ENCODE measurements around the gene DACH1.
A peak's percentile ranks its signal among the peaks of the same experiment; 100 is the strongest.

The DACH1 gene

DNA sequence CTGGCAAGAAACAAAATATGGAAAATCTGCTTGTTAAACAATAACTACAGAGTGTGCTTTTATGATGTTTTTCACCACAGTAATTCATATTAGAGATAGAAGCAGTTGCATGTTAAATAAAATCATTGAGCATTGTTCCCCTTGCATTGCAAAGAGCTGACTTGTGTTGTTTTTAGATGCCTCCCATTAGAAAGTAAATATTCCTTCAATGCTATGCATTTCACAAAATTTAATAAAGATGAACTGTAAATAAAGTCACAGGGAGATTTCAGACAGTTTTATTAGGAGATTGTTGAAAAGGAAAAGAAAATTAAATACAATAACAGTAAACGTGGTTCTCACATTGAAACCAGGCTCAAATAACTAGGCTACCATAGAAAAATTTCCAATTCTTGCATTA, 429.3 kb downstream of the DACH1 start:
- H3K4me1 ChIP-seq (ENCODE audit: control insufficient read depth, insufficient read depth, low read depth, low read length): no peaks in the 10 kb centered on the region
- H3K14ac ChIP-seq (ENCODE audit: low read length in 2 of 2): no peak overlapping the region
- H3K23ac ChIP-seq (ENCODE audit: low read length in 2 of 2): no peak overlapping the region
- H3K27me3 ChIP-seq (ENCODE audit: control insufficient read depth in 1 of 2, insufficient read depth in 1 of 2, low read length in 2 of 2): no peaks in the 10 kb centered on the region
- H2BK120ac ChIP-seq (ENCODE audit: low read depth, low read length): no peak overlapping the region
- no peaks in the 10 kb centered on the region for H3K79me1 ChIP-seq (replicated peaks; ENCODE audit: low read length, poor library complexity, severe bottlenecking)
- no peak overlapping the region for H2BK12ac ChIP-seq (ENCODE audit: low read length in 2 of 2)
- no peak overlapping the region for H3K4ac ChIP-seq (ENCODE audit: low read depth in 1 of 2, low read length in 2 of 2)
- H4K8ac ChIP-seq (ENCODE audit: low read length): no peak overlapping the region
- WGBS: no CpG with 5 or more reads among the region's 1 CpG
- no peak overlapping the region for H2BK5ac ChIP-seq (ENCODE audit: low read depth, low read length, poor library complexity, severe bottlenecking)
- no peaks in the 10 kb centered on the region for H3K9me3 ChIP-seq (ENCODE audit: control insufficient read depth, low read length)
- no peak overlapping the region for H2AK5ac ChIP-seq (ENCODE audit: low read length, severe bottlenecking)
- no peak overlapping the region for H3K4me2 ChIP-seq (ENCODE audit: low read length, poor library complexity, severe bottlenecking)
- no peak overlapping the region for H3K18ac ChIP-seq (ENCODE audit: low read depth in 1 of 2, low read length in 2 of 2)
- H3K4me3 ChIP-seq (ENCODE audit: insufficient read depth in 1 of 2, low read depth in 1 of 2, low read length in 2 of 2): no peak overlapping the region
- H3K9ac ChIP-seq (ENCODE audit: low read length): no peak overlapping the region
- no peak overlapping the region for H3K27ac ChIP-seq (ENCODE audit: low read length, poor library complexity, severe bottlenecking)
- H2AFZ ChIP-seq (ENCODE audit: low read depth, low read length): no peak overlapping the region
- no peak overlapping the region for H4K91ac ChIP-seq (ENCODE audit: low read length)
- H3K36me3 ChIP-seq (ENCODE audit: control insufficient read depth in 1 of 2, insufficient read depth in 2 of 2, low read depth in 1 of 2, low read length in 2 of 2): no peaks in the 10 kb centered on the region
- DNase-seq: no peak
- H2BK15ac ChIP-seq (ENCODE audit: low read depth, poor library complexity, severe bottlenecking): no peak overlapping the region

DNA sequence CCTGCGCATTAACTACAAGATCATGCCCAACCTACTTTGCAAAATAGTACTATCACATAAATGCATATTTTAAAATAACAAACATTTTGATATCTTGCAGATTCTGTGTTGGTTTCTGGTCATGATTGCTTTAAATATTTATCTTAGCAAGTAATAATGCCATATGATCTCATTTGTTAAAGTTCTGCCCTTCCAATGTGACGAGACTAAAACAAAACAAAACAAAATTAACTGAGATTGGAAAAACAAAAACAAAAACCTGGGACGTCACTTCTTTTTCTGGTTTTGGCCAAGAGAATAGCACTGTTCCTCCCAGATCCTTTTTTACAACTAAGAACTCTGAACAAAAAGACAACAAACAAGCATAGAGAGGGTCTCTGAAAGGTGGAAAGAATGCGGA, 436.3 kb downstream of the DACH1 start:
- no peaks in the 10 kb centered on the region for H3K27me3 ChIP-seq (ENCODE audit: control insufficient read depth in 1 of 2, insufficient read depth in 1 of 2, low read length in 2 of 2)
- H2BK120ac ChIP-seq (ENCODE audit: low read depth, low read length): no peak overlapping the region
- no peak overlapping the region for H2BK12ac ChIP-seq (ENCODE audit: low read length in 2 of 2)
- no peak overlapping the region for H2BK15ac ChIP-seq (ENCODE audit: low read depth, poor library complexity, severe bottlenecking)
- no peak overlapping the region for H3K23ac ChIP-seq (ENCODE audit: low read length in 2 of 2)
- H3K9ac ChIP-seq (ENCODE audit: low read length): no peak overlapping the region
- H3K4me3 ChIP-seq (ENCODE audit: insufficient read depth in 1 of 2, low read depth in 1 of 2, low read length in 2 of 2): no peak overlapping the region
- no peaks in the 10 kb centered on the region for H3K4me1 ChIP-seq (ENCODE audit: control insufficient read depth, insufficient read depth, low read depth, low read length)
- no peaks in the 10 kb centered on the region for H3K36me3 ChIP-seq (ENCODE audit: control insufficient read depth in 1 of 2, insufficient read depth in 2 of 2, low read depth in 1 of 2, low read length in 2 of 2)
- H3K9me3 ChIP-seq (ENCODE audit: control insufficient read depth, low read length): peaks cover 6% of the 10 kb centered on the region
- no peak overlapping the region for H3K27ac ChIP-seq (ENCODE audit: low read length, poor library complexity, severe bottlenecking)
- H2BK5ac ChIP-seq (ENCODE audit: low read depth, low read length, poor library complexity, severe bottlenecking): no peak overlapping the region
- no peak overlapping the region for H3K14ac ChIP-seq (ENCODE audit: low read length in 2 of 2)
- no peak for DNase-seq
- no peak overlapping the region for H4K8ac ChIP-seq (ENCODE audit: low read length)
- WGBS: 85% methylated on average over 3 of the region's 4 CpGs
- H3K79me1 ChIP-seq (replicated peaks; ENCODE audit: low read length, poor library complexity, severe bottlenecking): no peaks in the 10 kb centered on the region
- H4K91ac ChIP-seq (ENCODE audit: low read length): no peak overlapping the region
- H3K18ac ChIP-seq (ENCODE audit: low read depth in 1 of 2, low read length in 2 of 2): no peak overlapping the region
- no peak overlapping the region for H2AK5ac ChIP-seq (ENCODE audit: low read length, severe bottlenecking)
- H2AFZ ChIP-seq (ENCODE audit: low read depth, low read length): no peak overlapping the region
- no peak overlapping the region for H3K4me2 ChIP-seq (ENCODE audit: low read length, poor library complexity, severe bottlenecking)
- no peak overlapping the region for H3K4ac ChIP-seq (ENCODE audit: low read depth in 1 of 2, low read length in 2 of 2)

- no peak overlapping the region for H3K23ac ChIP-seq (ENCODE audit: low read length in 2 of 2)
- no peaks in the 10 kb centered on the region for H3K27me3 ChIP-seq (ENCODE audit: control insufficient read depth in 1 of 2, insufficient read depth in 1 of 2, low read length in 2 of 2)
- H2AK5ac ChIP-seq (ENCODE audit: low read length, severe bottlenecking): no peak overlapping the region
- no peaks in the 10 kb centered on the region for H3K4me1 ChIP-seq (ENCODE audit: control insufficient read depth, insufficient read depth, low read depth, low read length)
- H3K14ac ChIP-seq (ENCODE audit: low read length in 2 of 2): no peak overlapping the region
- H3K27ac ChIP-seq (ENCODE audit: low read length, poor library complexity, severe bottlenecking): no peak overlapping the region
- peaks cover 20% of the 10 kb centered on the region for H3K9me3 ChIP-seq (ENCODE audit: control insufficient read depth, low read length)
- H3K4me2 ChIP-seq (ENCODE audit: low read length, poor library complexity, severe bottlenecking): no peak overlapping the region
- no peak overlapping the region for H3K4me3 ChIP-seq (ENCODE audit: insufficient read depth in 1 of 2, low read depth in 1 of 2, low read length in 2 of 2)
- H3K9ac ChIP-seq (ENCODE audit: low read length): no peak overlapping the region
- H3K79me1 ChIP-seq (replicated peaks; ENCODE audit: low read length, poor library complexity, severe bottlenecking): no peaks in the 10 kb centered on the region
- no peak overlapping the region for H2BK12ac ChIP-seq (ENCODE audit: low read length in 2 of 2)
- peak; percentile 11 for DNase-seq
- H2BK120ac ChIP-seq (ENCODE audit: low read depth, low read length): no peak overlapping the region
- H2AFZ ChIP-seq (ENCODE audit: low read depth, low read length): no peak overlapping the region
- no peak overlapping the region for H4K91ac ChIP-seq (ENCODE audit: low read length)
- no peak overlapping the region for H3K4ac ChIP-seq (ENCODE audit: low read depth in 1 of 2, low read length in 2 of 2)
- H2BK15ac ChIP-seq (ENCODE audit: low read depth, poor library complexity, severe bottlenecking): no peak overlapping the region
- H4K8ac ChIP-seq (ENCODE audit: low read length): no peak overlapping the region
- H2BK5ac ChIP-seq (ENCODE audit: low read depth, low read length, poor library complexity, severe bottlenecking): no peak overlapping the region
- no peaks in the 10 kb centered on the region for H3K36me3 ChIP-seq (ENCODE audit: control insufficient read depth in 1 of 2, insufficient read depth in 2 of 2, low read depth in 1 of 2, low read length in 2 of 2)
- no peak overlapping the region for H3K18ac ChIP-seq (ENCODE audit: low read depth in 1 of 2, low read length in 2 of 2)
Observed at GRCh38 chr13:71417205-71417604, 449.8 kb downstream of the DACH1 start.

DNA sequence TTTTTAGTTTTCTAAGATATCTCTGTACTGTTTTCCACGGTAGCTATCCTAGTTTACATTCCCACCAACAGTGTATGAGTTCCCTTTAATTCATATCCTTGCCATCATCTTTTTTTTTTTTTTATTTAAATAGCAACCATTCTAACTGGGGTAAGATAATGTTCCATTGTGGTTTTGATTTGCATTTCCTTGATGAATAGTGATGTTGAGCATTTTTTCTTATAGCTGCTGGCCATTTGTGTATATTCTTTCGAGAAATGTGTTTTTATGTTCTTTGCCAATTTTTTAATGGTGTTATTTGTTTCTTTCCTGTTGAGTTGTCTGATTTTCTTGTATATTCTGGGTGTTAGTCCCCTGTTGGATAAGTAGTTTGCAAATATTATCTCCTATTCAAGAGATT, 454.8 kb downstream of the DACH1 start:
- H3K14ac ChIP-seq (ENCODE audit: low read length in 2 of 2): no peak overlapping the region
- no peak overlapping the region for H2AK5ac ChIP-seq (ENCODE audit: low read length, severe bottlenecking)
- no peak overlapping the region for H3K4me2 ChIP-seq (ENCODE audit: low read length, poor library complexity, severe bottlenecking)
- no peak overlapping the region for H2BK15ac ChIP-seq (ENCODE audit: low read depth, poor library complexity, severe bottlenecking)
- H2BK120ac ChIP-seq (ENCODE audit: low read depth, low read length): no peak overlapping the region
- H3K4me1 ChIP-seq (ENCODE audit: control insufficient read depth, insufficient read depth, low read depth, low read length): no peaks in the 10 kb centered on the region
- no peak overlapping the region for H4K91ac ChIP-seq (ENCODE audit: low read length)
- H3K27me3 ChIP-seq (ENCODE audit: control insufficient read depth in 1 of 2, insufficient read depth in 1 of 2, low read length in 2 of 2): no peaks in the 10 kb centered on the region
- no peak overlapping the region for H2AFZ ChIP-seq (ENCODE audit: low read depth, low read length)
- H3K27ac ChIP-seq (ENCODE audit: low read length, poor library complexity, severe bottlenecking): no peak overlapping the region
- H2BK5ac ChIP-seq (ENCODE audit: low read depth, low read length, poor library complexity, severe bottlenecking): no peak overlapping the region
- no peak overlapping the region for H3K18ac ChIP-seq (ENCODE audit: low read depth in 1 of 2, low read length in 2 of 2)
- no peak overlapping the region for H2BK12ac ChIP-seq (ENCODE audit: low read length in 2 of 2)
- H3K4ac ChIP-seq (ENCODE audit: low read depth in 1 of 2, low read length in 2 of 2): no peak overlapping the region
- H3K9me3 ChIP-seq (ENCODE audit: control insufficient read depth, low read length): no peaks in the 10 kb centered on the region
- no peak overlapping the region for H3K4me3 ChIP-seq (ENCODE audit: insufficient read depth in 1 of 2, low read depth in 1 of 2, low read length in 2 of 2)
- no peaks in the 10 kb centered on the region for H3K79me1 ChIP-seq (replicated peaks; ENCODE audit: low read length, poor library complexity, severe bottlenecking)
- H3K9ac ChIP-seq (ENCODE audit: low read length): no peak overlapping the region
- H3K23ac ChIP-seq (ENCODE audit: low read length in 2 of 2): no peak overlapping the region
- no peaks in the 10 kb centered on the region for H3K36me3 ChIP-seq (ENCODE audit: control insufficient read depth in 1 of 2, insufficient read depth in 2 of 2, low read depth in 1 of 2, low read length in 2 of 2)
- DNase-seq: peak; percentile 6
- WGBS: 81% methylated on average over 1 of the region's 2 CpGs
- H4K8ac ChIP-seq (ENCODE audit: low read length): no peak overlapping the region

Data from mesenchymal stem cell (in vitro differentiated cells and primary cell).